DND-41 (cell line): Measurements from ENCODE around the gene PRSS57.

Experiments
- ATAC-seq: fragments of 200-7000 bp; cut with Tn5 transposase; 3 replicates; pipeline ENCODE4 v1.9.1; 2021; ENCODE audit warnings: low read depth; ENCODE audit not compliant: insufficient read depth
- DNase-seq: peaks from one replicate; pipeline ENCODE4 v3.0.0-alpha.2; 2020
- H2AFZ ChIP-seq: 2 replicates; pipeline ENCODE4 v1.6.0; 2012; ENCODE audit warnings: low read depth, low read length
- H3K27ac ChIP-seq: 2 replicates; pipeline ENCODE4 v1.5.1; 2012; ENCODE audit warnings: low read length, inconsistent platforms
- H3K27me3 ChIP-seq: fragments of 200-600 bp; sonication (generic); 2 replicates; pipeline ENCODE4 v1.6.0; 2012; ENCODE audit warnings: low read length, mild to moderate bottlenecking, inconsistent platforms; ENCODE audit not compliant: insufficient read depth, poor library complexity
- H3K36me3 ChIP-seq: 2 replicates; pipeline ENCODE4 v1.5.1; 2012; ENCODE audit warnings: low read length, inconsistent platforms; ENCODE audit not compliant: insufficient read depth
- H3K4me1 ChIP-seq: 2 replicates; pipeline ENCODE4 v1.5.1; 2012; ENCODE audit warnings: mild to moderate bottlenecking, low read length; ENCODE audit not compliant: insufficient read depth
- H3K4me2 ChIP-seq: 2 replicates; pipeline ENCODE4 v1.6.0; 2012; ENCODE audit warnings: mild to moderate bottlenecking, moderate library complexity, low read length, inconsistent platforms; ENCODE audit not compliant: insufficient read depth
- H3K4me3 ChIP-seq, 2 experiments: fragments of 200-600 bp in 1 of 2; shearing (Covaris generic) in 1 of 2; 2 replicates each; pipeline ENCODE4 v1.5.1; 2012 to 2016; ENCODE audit warnings: inconsistent platforms in 2 of 2, low read length in 2 of 2, mild to moderate bottlenecking in 2 of 2, low read depth in 1 of 2, moderate library complexity in 1 of 2
- H3K79me2 ChIP-seq: 2 replicates; pipeline ENCODE4 v1.6.0; 2012; ENCODE audit warnings: low read length, inconsistent platforms; ENCODE audit not compliant: insufficient read depth
- H3K9ac ChIP-seq: 2 replicates; pipeline ENCODE4 v1.6.0; 2012; ENCODE audit warnings: low read depth, mild to moderate bottlenecking, inconsistent platforms, low read length, moderate library complexity
- H3K9me3 ChIP-seq: 2 replicates; pipeline ENCODE4 v1.5.1; 2012; ENCODE audit warnings: low read length, moderate library complexity, mild to moderate bottlenecking, inconsistent platforms; ENCODE audit not compliant: insufficient read depth, severe bottlenecking
- H4K20me1 ChIP-seq: 2 replicates; pipeline ENCODE4 v1.6.0; 2012; ENCODE audit warnings: low read length; ENCODE audit not compliant: insufficient read depth
- EZH2 ChIP-seq: IDR thresholded peaks from 3 replicates; pipeline ENCODE4 v1.6.1; 2012; ENCODE audit warnings: borderline replicate concordance, low read depth, mild to moderate bottlenecking, moderate library complexity, low read length, inconsistent platforms; ENCODE audit not compliant: severe bottlenecking
- TF ChIP-seq, protein P1 (sequence below): IDR thresholded peaks from 2 replicates; pipeline ENCODE4 v1.5.1; 2012; ENCODE audit warnings: borderline replicate concordance, low read length, moderate library complexity, mild to moderate bottlenecking; ENCODE audit not compliant: poor library complexity, severe bottlenecking; ENCODE audit errors: extremely low read depth

The PRSS57 gene

DNA sequence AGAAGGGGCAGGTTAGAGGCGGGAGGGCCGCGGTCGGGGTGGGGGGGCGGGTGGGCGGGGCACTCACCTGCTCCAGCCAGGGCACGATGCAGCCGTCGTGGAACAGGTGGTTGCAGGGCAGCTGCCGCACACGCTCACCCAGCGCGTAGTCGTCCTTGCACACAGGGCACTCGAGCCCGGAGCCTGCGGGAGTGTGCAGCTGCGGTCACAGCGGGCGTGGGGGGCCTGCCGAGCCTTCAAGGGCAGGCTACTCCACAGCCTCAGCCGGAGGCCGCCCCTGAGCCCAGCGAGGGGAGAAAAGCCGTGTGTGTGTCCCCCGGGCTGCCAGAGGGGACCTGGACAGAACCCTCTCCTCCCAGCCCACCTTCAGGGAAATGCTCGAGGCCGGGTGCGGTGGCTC is 46.9 kb downstream of the PRSS57 start:
- no peak for TF ChIP-seq EZH2
- TF ChIP-seq, protein P1, sequence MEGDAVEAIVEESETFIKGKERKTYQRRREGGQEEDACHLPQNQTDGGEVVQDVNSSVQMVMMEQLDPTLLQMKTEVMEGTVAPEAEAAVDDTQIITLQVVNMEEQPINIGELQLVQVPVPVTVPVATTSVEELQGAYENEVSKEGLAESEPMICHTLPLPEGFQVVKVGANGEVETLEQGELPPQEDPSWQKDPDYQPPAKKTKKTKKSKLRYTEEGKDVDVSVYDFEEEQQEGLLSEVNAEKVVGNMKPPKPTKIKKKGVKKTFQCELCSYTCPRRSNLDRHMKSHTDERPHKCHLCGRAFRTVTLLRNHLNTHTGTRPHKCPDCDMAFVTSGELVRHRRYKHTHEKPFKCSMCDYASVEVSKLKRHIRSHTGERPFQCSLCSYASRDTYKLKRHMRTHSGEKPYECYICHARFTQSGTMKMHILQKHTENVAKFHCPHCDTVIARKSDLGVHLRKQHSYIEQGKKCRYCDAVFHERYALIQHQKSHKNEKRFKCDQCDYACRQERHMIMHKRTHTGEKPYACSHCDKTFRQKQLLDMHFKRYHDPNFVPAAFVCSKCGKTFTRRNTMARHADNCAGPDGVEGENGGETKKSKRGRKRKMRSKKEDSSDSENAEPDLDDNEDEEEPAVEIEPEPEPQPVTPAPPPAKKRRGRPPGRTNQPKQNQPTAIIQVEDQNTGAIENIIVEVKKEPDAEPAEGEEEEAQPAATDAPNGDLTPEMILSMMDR, result no peak
- Histone ChIP-seq H3K9me3 (no peaks in the 10 kb centered on the region), H3K27me3 (no peaks in the 10 kb centered on the region), H3K27ac (no peak overlapping the region), H3K79me2 (peaks cover 26% of the 10 kb centered on the region), H2AFZ (no peak overlapping the region), H3K4me1 (no peaks in the 10 kb centered on the region), H3K36me3 (peaks cover 76% of the 10 kb centered on the region), H3K4me3 (no peak overlapping the region), H4K20me1 (peaks cover 51% of the 10 kb centered on the region), H3K9ac (no peak overlapping the region), H3K4me2 (no peak overlapping the region)
- ATAC-seq (no peak), DNase-seq (no peak)

DNA sequence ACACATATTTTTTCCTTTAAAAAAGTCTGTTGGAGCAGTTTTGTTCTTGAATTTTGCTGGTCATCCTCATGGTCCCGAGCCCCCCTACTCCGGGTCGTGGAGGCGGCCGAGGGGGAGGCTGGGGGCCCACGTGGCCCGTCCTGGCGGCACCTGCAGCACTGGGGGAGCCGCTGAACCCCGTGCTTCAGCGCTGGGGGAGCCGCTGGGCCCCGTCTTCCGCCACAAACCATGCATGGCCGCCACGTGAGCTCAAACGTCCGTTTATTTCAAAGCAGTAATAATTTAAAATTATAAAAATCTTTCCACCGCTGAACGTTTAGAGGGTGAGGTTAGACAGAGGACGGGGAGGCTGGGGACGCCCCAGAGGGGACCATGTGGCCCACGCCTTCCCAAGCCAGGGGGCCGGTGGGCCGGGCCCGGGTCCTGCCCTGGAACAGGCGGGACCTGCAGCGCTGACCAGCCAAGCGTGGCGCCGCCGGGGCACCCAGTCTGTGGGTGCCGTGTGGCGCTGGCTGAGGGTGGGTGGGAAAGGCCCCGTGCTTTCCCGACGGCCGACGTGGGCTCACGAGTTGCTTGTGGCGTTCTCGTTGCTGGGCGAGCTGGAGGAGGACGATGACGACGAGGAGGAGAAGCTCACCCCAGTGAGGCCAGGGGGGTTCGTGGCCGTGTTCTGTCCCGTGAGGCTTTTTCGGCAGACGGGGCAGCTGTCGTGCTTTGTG is 47.5 kb downstream of the PRSS57 start:
- Histone ChIP-seq H4K20me1 (peaks cover 45% of the 10 kb centered on the region), H3K9me3 (no peaks in the 10 kb centered on the region), H3K9ac (no peak overlapping the region), H2AFZ (no peak overlapping the region), H3K79me2 (peaks cover 20% of the 10 kb centered on the region), H3K4me1 (no peaks in the 10 kb centered on the region), H3K36me3 (peaks cover 70% of the 10 kb centered on the region), H3K27me3 (no peaks in the 10 kb centered on the region), H3K4me2 (no peak overlapping the region), H3K27ac (no peak overlapping the region), H3K4me3 (no peak overlapping the region)
- ATAC-seq, result no peak
- DNase-seq, result no peak
- TF ChIP-seq EZH2, result no peak
- TF ChIP-seq, protein P1, result no peak

DNA sequence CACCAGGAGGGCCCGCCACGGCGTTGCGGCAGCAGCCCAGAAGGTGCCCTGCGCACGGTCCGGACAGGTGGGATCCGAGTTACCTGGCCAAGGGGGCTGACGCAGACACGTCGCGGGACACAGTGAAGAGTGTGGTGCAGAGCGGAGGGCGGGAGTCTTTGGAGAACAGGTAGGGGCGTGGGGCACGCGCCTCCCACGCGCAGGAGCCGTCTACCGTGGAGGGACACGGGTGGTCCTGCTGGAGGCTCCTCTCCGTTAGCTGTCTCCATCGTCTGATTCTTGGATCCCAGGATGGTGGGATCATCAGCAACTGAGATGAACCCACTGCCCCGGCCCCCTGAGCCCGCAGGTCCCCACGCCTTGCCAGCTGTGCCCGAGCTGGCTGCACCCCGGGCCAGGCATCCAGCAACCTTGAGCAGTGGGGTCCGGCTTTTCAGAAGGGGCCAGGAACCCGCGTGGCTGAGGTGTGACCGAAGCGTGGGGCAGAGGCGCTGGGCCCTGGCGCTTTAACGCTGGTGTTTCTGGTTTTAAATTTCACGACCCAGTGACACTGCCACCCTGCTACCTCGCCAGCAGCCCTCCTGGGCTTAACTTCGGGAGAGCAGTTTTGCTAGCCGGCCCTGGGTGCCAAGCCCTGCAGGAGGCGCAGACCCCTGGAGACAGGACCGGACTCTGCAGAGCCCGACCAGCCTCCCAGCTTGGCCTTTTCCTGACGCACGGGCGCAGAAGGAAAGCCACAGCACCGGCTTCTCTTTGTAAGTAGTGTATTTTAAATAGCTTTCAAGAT is 48.3 kb downstream of the PRSS57 start:
- H3K9me3 ChIP-seq, result no peaks in the 10 kb centered on the region
- no peak for DNase-seq
- ATAC-seq, result peak; percentile 4; the same call in 1 of the 3 replicates
- no peak for TF ChIP-seq EZH2
- TF ChIP-seq, protein P1, result no peak
- H3K4me1 ChIP-seq, result no peaks in the 10 kb centered on the region
- no peak overlapping the region for H3K4me2 ChIP-seq
- no peak overlapping the region for H2AFZ ChIP-seq
- peaks cover 12% of the 10 kb centered on the region for H3K79me2 ChIP-seq
- no peak overlapping the region for H3K9ac ChIP-seq
- no peak overlapping the region for H3K27ac ChIP-seq
- H4K20me1 ChIP-seq, result peaks cover 38% of the 10 kb centered on the region
- H3K36me3 ChIP-seq, result peaks cover 62% of the 10 kb centered on the region
- no peak overlapping the region for H3K4me3 ChIP-seq
- no peaks in the 10 kb centered on the region for H3K27me3 ChIP-seq
